ENCODE results near the gene GREB1.

GREB1 gene

GRCh38 chr2:11663427-11663826, 129.6 kb downstream of the GREB1 start:
- no peak overlapping the region for H3K4me2 ChIP-seq
- H3K9ac ChIP-seq, result no peak overlapping the region
- no peaks in the 10 kb centered on the region for H3K79me2 ChIP-seq (ENCODE audit: insufficient read depth, low read depth)
- no peak for TF ChIP-seq CTCF (conservative IDR thresholded peaks at IDR 0.05; ENCODE audit: low read depth, low read length)
- no peak overlapping the region for H3K27ac ChIP-seq
- no peak overlapping the region for H2AFZ ChIP-seq (ENCODE audit: low read depth)
- no peaks in the 10 kb centered on the region for H4K20me1 ChIP-seq (ENCODE audit: insufficient read depth)
- no peaks in the 10 kb centered on the region for H3K27me3 ChIP-seq (ENCODE audit: insufficient read depth, low read depth)
- H3K4me3 ChIP-seq (IDR thresholded peaks at IDR 0.05; ENCODE audit: insufficient read depth, low read depth, low read length), result no peak overlapping the region
- no peaks in the 10 kb centered on the region for H3K4me1 ChIP-seq (ENCODE audit: low read depth, poor library complexity, severe bottlenecking)
- no peaks in the 10 kb centered on the region for H3K36me3 ChIP-seq (ENCODE audit: insufficient read depth)

GRCh38 chr2:11665028-11665427, 131.2 kb downstream of the GREB1 start:
- H3K4me2 ChIP-seq, result no peak overlapping the region
- no peaks in the 10 kb centered on the region for H4K20me1 ChIP-seq (ENCODE audit: insufficient read depth)
- no peaks in the 10 kb centered on the region for H3K79me2 ChIP-seq (ENCODE audit: insufficient read depth, low read depth)
- TF ChIP-seq CTCF (conservative IDR thresholded peaks at IDR 0.05; ENCODE audit: low read depth, low read length), result no peak
- H3K9ac ChIP-seq, result no peak overlapping the region
- no peak overlapping the region for H3K4me3 ChIP-seq (IDR thresholded peaks at IDR 0.05; ENCODE audit: insufficient read depth, low read depth, low read length)
- no peak overlapping the region for H3K27ac ChIP-seq
- no peaks in the 10 kb centered on the region for H3K27me3 ChIP-seq (ENCODE audit: insufficient read depth, low read depth)
- H3K4me1 ChIP-seq (ENCODE audit: low read depth, poor library complexity, severe bottlenecking), result no peaks in the 10 kb centered on the region
- H2AFZ ChIP-seq (ENCODE audit: low read depth), result no peak overlapping the region
- H3K36me3 ChIP-seq (ENCODE audit: insufficient read depth), result no peaks in the 10 kb centered on the region

- Histone ChIP-seq H3K36me3 (ENCODE audit: insufficient read depth) (no peaks in the 10 kb centered on the region), H4K20me1 (ENCODE audit: insufficient read depth) (no peaks in the 10 kb centered on the region), H3K4me3 (IDR thresholded peaks at IDR 0.05; ENCODE audit: insufficient read depth, low read depth, low read length) (no peak overlapping the region), H2AFZ (ENCODE audit: low read depth) (no peak overlapping the region), H3K27me3 (ENCODE audit: insufficient read depth, low read depth) (no peaks in the 10 kb centered on the region), H3K79me2 (ENCODE audit: insufficient read depth, low read depth) (no peaks in the 10 kb centered on the region), H3K4me1 (ENCODE audit: low read depth, poor library complexity, severe bottlenecking) (no peaks in the 10 kb centered on the region), H3K27ac (no peak overlapping the region), H3K9ac (no peak overlapping the region), H3K4me2 (no peak overlapping the region)
- no peak for TF ChIP-seq CTCF (conservative IDR thresholded peaks at IDR 0.05; ENCODE audit: low read depth, low read length)
Observed at GRCh38 chr2:11665510-11666362, 131.9 kb downstream of the GREB1 start.

- Histone ChIP-seq H4K20me1 (ENCODE audit: insufficient read depth) (no peaks in the 10 kb centered on the region), H3K79me2 (ENCODE audit: insufficient read depth, low read depth) (no peaks in the 10 kb centered on the region), H3K9ac (no peak overlapping the region), H2AFZ (ENCODE audit: low read depth) (no peak overlapping the region), H3K27ac (no peak overlapping the region), H3K4me1 (ENCODE audit: low read depth, poor library complexity, severe bottlenecking) (no peaks in the 10 kb centered on the region), H3K36me3 (ENCODE audit: insufficient read depth) (no peaks in the 10 kb centered on the region), H3K4me3 (IDR thresholded peaks at IDR 0.05; ENCODE audit: insufficient read depth, low read depth, low read length) (no peak overlapping the region), H3K27me3 (ENCODE audit: insufficient read depth, low read depth) (no peaks in the 10 kb centered on the region), H3K4me2 (no peak overlapping the region)
- TF ChIP-seq CTCF (conservative IDR thresholded peaks at IDR 0.05; ENCODE audit: low read depth, low read length), result no peak
Observed at GRCh38 chr2:11667194-11667593, 133.3 kb downstream of the GREB1 start.

All from KMS-11 (cell line).